Epithelial cell of alveolus of lung (primary cell): ENCODE data around the gene GIPC3. TPM values are rescaled to one million over a fixed set of nuclear protein-coding genes. Genes with fewer than 3 reads are reported as not detected.

Source experiments
- total RNA-seq: library from RNA; depleted of rRNA; stranded (reverse); fragments of >200 nt; gene quantifications from 2 replicates; pipeline ENCODE4 v1.2.1, GENCODE V29; 2015

GIPC3 gene
- total RNA-seq: 0.13 and 1.0 TPM in 2 replicates

GRCh38 chr19:3585301-3586126, at the start of gene GIPC3:
Gene GIPC3, plus strand, starts transcription at chr19:3585478. Its CDS starts 120 bp downstream, at chr19:3585598.

GRCh38 chr19:3538965-3539755, 46.1 kb upstream of the GIPC3 start, which contains the start of gene TEKTIP1:
Gene TEKTIP1, plus strand, starts transcription at chr19:3539174. Its CDS starts 4 bp downstream, at chr19:3539178.

GRCh38 chr19:3557461-3558248, 27.6 kb upstream of the GIPC3 start, which contains the start of gene MFSD12:
Gene MFSD12, minus strand, starts transcription at chr19:3557586. Its CDS starts 183 bp downstream, at chr19:3557403.

GRCh38 chr19:3572855-3573161, 12.5 kb upstream of the GIPC3 start, which contains the start of gene HMG20B:
Gene HMG20B, plus strand, starts transcription at chr19:3572944. Its CDS starts 366 bp downstream, at chr19:3573310.

GRCh38 chr19:3606690-3607289, 21.5 kb downstream of the GIPC3 start, which contains the start of gene TBXA2R:
Gene TBXA2R, minus strand, starts transcription at chr19:3606875. Its CDS starts 6,241 bp downstream, at chr19:3600634.

GRCh38 chr19:3626473-3627350, 41.4 kb downstream of the GIPC3 start, which contains the start of gene CACTIN:
Gene CACTIN, minus strand, starts transcription at chr19:3626790. Its CDS starts 28 bp downstream, at chr19:3626762.

Other genes starting within 250 kb of the GIPC3 start
- gene NFIC, start 218.9 kb upstream of the GIPC3 start, total RNA-seq: 50.4 and 127 TPM in 2 replicates
- not detected in 2 replicates for gene SMIM24, start 105.0 kb upstream of the GIPC3 start, total RNA-seq
- not detected in 2 replicates for gene SMIM44, start 102.0 kb upstream of the GIPC3 start, total RNA-seq
- 24.7 and 31.2 TPM in 2 replicates for gene DOHH, start 84.8 kb upstream of the GIPC3 start, total RNA-seq
- 24.6 and 40.7 TPM in 2 replicates for gene FZR1, start 79.2 kb upstream of the GIPC3 start, total RNA-seq
- gene TEKTIP1, start 46.3 kb upstream of the GIPC3 start, total RNA-seq: not detected in 2 replicates
- gene MFSD12, start 27.9 kb upstream of the GIPC3 start, total RNA-seq: 74.3 and 83.0 TPM in 2 replicates
- 107 and 118 TPM in 2 replicates for gene HMG20B, start 12.5 kb upstream of the GIPC3 start, total RNA-seq
- gene TBXA2R, start 21.4 kb downstream of the GIPC3 start, total RNA-seq: 0.40 and 3.0 TPM in 2 replicates
- 21.3 and 28.7 TPM in 2 replicates for gene CACTIN, start 41.3 kb downstream of the GIPC3 start, total RNA-seq
- 23.7 and 27.2 TPM in 2 replicates for gene PIP5K1C, start 115.0 kb downstream of the GIPC3 start, total RNA-seq
- gene TJP3, start 122.9 kb downstream of the GIPC3 start, total RNA-seq: 0.26 TPM in 1 of 2 replicates, not detected in the other
- gene APBA3, start 176.2 kb downstream of the GIPC3 start, total RNA-seq: 22.8 and 47.1 TPM in 2 replicates
- 46.6 and 52.6 TPM in 2 replicates for gene MRPL54, start 177.2 kb downstream of the GIPC3 start, total RNA-seq
- gene RAX2, start 186.8 kb downstream of the GIPC3 start, total RNA-seq: not detected in 2 replicates
- 0.40 TPM in 1 of 2 replicates, not detected in the other for gene MATK, start 200.9 kb downstream of the GIPC3 start, total RNA-seq